Calu3 (cell line): Measurements from ENCODE around the gene TMEM108. TPM values are rescaled to one million over a fixed set of nuclear protein-coding genes. Genes with fewer than 3 reads are reported as not detected.

Experiments
- BruUV-seq: library from RNA; stranded (reverse); fragments of 400-500 nt; replicated peaks from 2 replicates; lab custom pipeline; 2021; lab: Mats Ljungman, UMichigan
- CTCF ChIA-PET: fragments of 300-600 bp; sonication (Branson Sonifier 250); formaldehyde crosslinking; loops from one replicate; lab custom pipeline; 2022; ENCODE audit warnings: antibody characterized with exemption; lab: Charles Lee
- DNase-seq: peaks from one replicate; pipeline ENCODE4 v3.0.0; 2022
- H3K27ac Mint-ChIP-seq: one replicate; pipeline ENCODE4 v1.8.0; 2022; ENCODE audit warnings: mixed read lengths; ENCODE audit not compliant: unreplicated experiment
- H3K27me3 Mint-ChIP-seq: one replicate; pipeline ENCODE4 v1.8.0; 2022; ENCODE audit warnings: mixed read lengths; ENCODE audit not compliant: unreplicated experiment
- H3K36me3 Mint-ChIP-seq: one replicate; pipeline ENCODE4 v1.8.0; 2022; ENCODE audit warnings: mild to moderate bottlenecking, moderate library complexity, mixed read lengths; ENCODE audit not compliant: insufficient read depth, unreplicated experiment
- H3K4me1 Mint-ChIP-seq: one replicate; pipeline ENCODE4 v1.8.0; 2022; ENCODE audit warnings: mild to moderate bottlenecking, low read depth, mixed read lengths; ENCODE audit not compliant: unreplicated experiment
- H3K4me3 Mint-ChIP-seq: one replicate; pipeline ENCODE4 v1.8.0; 2022; ENCODE audit warnings: mild to moderate bottlenecking, low read depth, moderate library complexity, mixed read lengths; ENCODE audit not compliant: unreplicated experiment
- H3K9me3 Mint-ChIP-seq: one replicate; pipeline ENCODE4 v1.8.0; 2022; ENCODE audit warnings: low read depth, mixed read lengths; ENCODE audit not compliant: unreplicated experiment
- intact Hi-C: fragments of 100-400 bp; cut with micrococcal nuclease; formaldehyde crosslinking; loops from one replicate; pipeline ENCODE4 v1.10.0; 2022; ENCODE audit not compliant: unreplicated experiment
- total RNA-seq: library from RNA; stranded (reverse); gene quantifications from 2 replicates; pipeline ENCODE4 v1.2.3, GENCODE V29; 2022
- TF ChIP-seq, protein P1 (sequence below): fragments of 200-600 bp; IDR thresholded peaks from one replicate; pipeline ENCODE4 v1.8.0; 2022; ENCODE audit warnings: antibody characterized with exemption; ENCODE audit not compliant: unreplicated experiment

The TMEM108 gene
- total RNA-seq, 1 experiment from 2014 or later, result not detected

- CTCF ChIA-PET, result no interaction called here
- Mint-ChIP-seq H3K27ac (no peak overlapping the region), H3K4me3 (no peak overlapping the region), H3K4me1 (peaks cover 10% of the 10 kb centered on the region), H3K9me3 (no peaks in the 10 kb centered on the region), H3K27me3 (peaks cover 44% of the 10 kb centered on the region), H3K36me3 (no peaks in the 10 kb centered on the region)
- no peak for DNase-seq
- intact Hi-C loops, result no loop called here
- no TSS peak for BruUV-seq
- TF ChIP-seq, protein P1, sequence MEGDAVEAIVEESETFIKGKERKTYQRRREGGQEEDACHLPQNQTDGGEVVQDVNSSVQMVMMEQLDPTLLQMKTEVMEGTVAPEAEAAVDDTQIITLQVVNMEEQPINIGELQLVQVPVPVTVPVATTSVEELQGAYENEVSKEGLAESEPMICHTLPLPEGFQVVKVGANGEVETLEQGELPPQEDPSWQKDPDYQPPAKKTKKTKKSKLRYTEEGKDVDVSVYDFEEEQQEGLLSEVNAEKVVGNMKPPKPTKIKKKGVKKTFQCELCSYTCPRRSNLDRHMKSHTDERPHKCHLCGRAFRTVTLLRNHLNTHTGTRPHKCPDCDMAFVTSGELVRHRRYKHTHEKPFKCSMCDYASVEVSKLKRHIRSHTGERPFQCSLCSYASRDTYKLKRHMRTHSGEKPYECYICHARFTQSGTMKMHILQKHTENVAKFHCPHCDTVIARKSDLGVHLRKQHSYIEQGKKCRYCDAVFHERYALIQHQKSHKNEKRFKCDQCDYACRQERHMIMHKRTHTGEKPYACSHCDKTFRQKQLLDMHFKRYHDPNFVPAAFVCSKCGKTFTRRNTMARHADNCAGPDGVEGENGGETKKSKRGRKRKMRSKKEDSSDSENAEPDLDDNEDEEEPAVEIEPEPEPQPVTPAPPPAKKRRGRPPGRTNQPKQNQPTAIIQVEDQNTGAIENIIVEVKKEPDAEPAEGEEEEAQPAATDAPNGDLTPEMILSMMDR, result no peak
Observed at GRCh38 chr3:133293397-133294110, 255.4 kb downstream of the TMEM108 start.

DNA sequence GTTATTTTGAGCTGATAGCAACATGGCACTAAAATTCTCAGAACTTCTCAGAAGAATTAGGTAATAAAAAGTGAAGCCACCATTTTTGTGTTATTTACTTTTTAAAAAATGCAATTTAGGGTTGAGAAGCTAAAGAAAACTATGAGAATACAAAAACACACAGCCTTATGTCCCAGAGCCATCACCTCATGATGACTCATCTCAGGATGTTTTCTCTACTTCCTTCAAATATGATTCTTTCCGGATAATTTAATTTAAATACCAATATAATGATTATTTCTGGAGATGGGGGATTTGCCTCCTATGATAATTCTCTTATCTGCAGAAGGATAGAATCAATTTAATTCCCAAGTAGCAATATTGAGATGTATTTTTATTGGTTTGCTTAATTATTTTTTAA lies 256.1 kb downstream of the TMEM108 start:
- Mint-ChIP-seq H3K27ac (no peak overlapping the region), H3K27me3 (peaks cover 46% of the 10 kb centered on the region), H3K9me3 (no peaks in the 10 kb centered on the region), H3K4me1 (peaks cover 10% of the 10 kb centered on the region), H3K36me3 (no peaks in the 10 kb centered on the region), H3K4me3 (no peak overlapping the region)
- TF ChIP-seq, protein P1, result no peak
- DNase-seq, result no peak
- intact Hi-C loops, result no loop called here
- CTCF ChIA-PET, result no interaction called here
- BruUV-seq, result no TSS peak

GRCh38 chr3:133295199-133295901 lies 257.2 kb downstream of the TMEM108 start:
- Mint-ChIP-seq H3K4me3 (no peak overlapping the region), H3K27ac (no peak overlapping the region), H3K27me3 (peaks cover 46% of the 10 kb centered on the region), H3K4me1 (peaks cover 10% of the 10 kb centered on the region), H3K36me3 (no peaks in the 10 kb centered on the region), H3K9me3 (no peaks in the 10 kb centered on the region)
- CTCF ChIA-PET, result no interaction called here
- BruUV-seq, result no TSS peak
- intact Hi-C loops, result no loop called here
- TF ChIP-seq, protein P1, result no peak
- DNase-seq, result peak; percentile 65

DNA sequence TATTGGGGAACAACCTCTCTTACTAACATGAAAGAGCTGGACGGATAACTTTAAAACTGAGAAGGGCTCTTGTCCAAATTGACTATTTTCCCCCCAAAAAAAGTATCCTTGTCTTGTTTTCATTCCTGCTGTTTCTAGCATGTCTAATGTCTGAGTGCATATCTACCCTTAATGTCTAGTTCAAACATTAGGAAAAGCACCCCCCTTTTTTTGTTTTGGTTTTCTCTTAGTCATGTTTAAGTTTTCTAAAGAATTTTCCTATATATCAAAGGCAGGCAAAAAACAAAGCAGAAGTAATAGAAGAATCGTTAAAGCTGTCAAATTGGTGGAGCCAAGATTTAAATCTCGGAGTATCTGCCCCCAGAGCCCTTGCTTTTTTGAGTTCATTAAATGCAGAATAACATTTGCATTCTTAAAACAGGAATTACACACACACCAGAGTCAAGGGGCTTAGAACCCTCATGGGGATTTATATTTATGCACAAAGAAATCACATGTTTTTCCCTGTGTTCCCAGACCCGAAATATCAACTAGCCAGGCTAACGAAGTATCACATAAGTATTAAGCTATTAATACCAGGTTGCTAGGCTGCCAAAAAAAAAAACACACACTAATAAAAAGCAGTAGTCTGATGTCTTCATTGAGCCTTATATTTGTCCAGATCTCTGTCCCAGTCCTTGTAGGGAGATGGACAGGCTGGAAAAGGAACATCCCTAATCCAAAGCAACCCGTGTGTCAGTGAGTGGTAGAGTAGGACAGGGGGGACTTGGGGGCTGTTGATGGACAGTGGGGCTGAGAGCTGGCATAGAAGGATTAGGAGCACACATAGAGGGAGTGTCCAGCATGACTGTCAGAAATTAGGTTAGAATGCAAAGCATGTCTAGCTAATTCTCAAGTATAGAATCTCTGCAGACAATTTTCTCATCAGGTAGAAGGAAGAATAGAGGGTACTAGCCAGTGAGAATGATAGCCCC lies 258.0 kb downstream of the TMEM108 start:
- Mint-ChIP-seq H3K36me3 (no peaks in the 10 kb centered on the region), H3K9me3 (no peaks in the 10 kb centered on the region), H3K27ac (no peak overlapping the region), H3K4me1 (peaks cover 10% of the 10 kb centered on the region), H3K27me3 (peaks cover 47% of the 10 kb centered on the region), H3K4me3 (no peak overlapping the region)
- intact Hi-C loops, result no loop called here
- TF ChIP-seq, protein P1, result no peak
- DNase-seq, result no peak
- BruUV-seq, result no TSS peak
- CTCF ChIA-PET, result interaction anchor here (0.7 kb wide), 1 partner anchor 150 kb away, joined by 3 read pairs; no protein-coding TSS in a partner anchor
